HCT116 (cell line): ENCODE data around the gene WNK2. TPM values are rescaled to one million over a fixed set of nuclear protein-coding genes. Genes with fewer than 3 reads are reported as not detected.

Experiments
- ATAC-seq: fragments of 200-7000 bp; cut with Tn5 transposase; 2 replicates; pipeline ENCODE4 v1.9.1; 2020; ENCODE audit warnings: mild to moderate bottlenecking, moderate library complexity
- BruUV-seq: library from RNA; stranded (reverse); fragments of 400-500 nt; replicated peaks from 2 replicates; lab custom pipeline; 2021; lab: Mats Ljungman, UMichigan
- CTCF ChIA-PET: fragments of 300-600 bp; sonication (Branson Sonifier 250); formaldehyde crosslinking; loops from one replicate; lab custom pipeline; 2021; ENCODE audit warnings: antibody characterized with exemption; lab: Charles Lee
- POLR2A ChIA-PET: fragments of 300-600, 350-600 bp; sonication (Branson Sonifier 250); formaldehyde crosslinking; loops from one replicate; lab custom pipeline; 2021; ENCODE audit warnings: antibody characterized with exemption; lab: Charles Lee
- RAD21 ChIA-PET, 2 experiments: fragments of 300-600 bp; sonication (Branson Sonifier 250); formaldehyde crosslinking; loops; one replicate each; lab custom pipeline; 2023; ENCODE audit warnings: low total read pairs in 2 of 2; ENCODE audit not compliant: uncharacterized antibody in 2 of 2, unreplicated experiment in 2 of 2, low non-redundant PET in 1 of 2; lab: Charles Lee
- DNase-seq: peaks from one replicate; pipeline ENCODE4 v3.0.0-alpha.2; 2010; ENCODE audit warnings: low read depth, low spot score
- H2AFZ ChIP-seq: fragments of 200-600 bp; shearing (Covaris generic), sonication (generic); 2 replicates; pipeline ENCODE4 v1.6.1; 2017; ENCODE audit warnings: low read depth, mixed run types, mixed read lengths, antibody characterized with exemption, low read length; ENCODE audit not compliant: poor library complexity, severe bottlenecking
- H3K27ac ChIP-seq: 2 replicates; pipeline ENCODE4 v1.5.1; 2012; ENCODE audit warnings: low read depth, low read length
- H3K27me3 ChIP-seq: fragments of 200-600 bp; sonication (generic); 2 replicates; pipeline ENCODE4 v1.6.1; 2016; ENCODE audit warnings: mixed run types, low read length, mixed read lengths; ENCODE audit not compliant: insufficient read depth
- H3K36me3 ChIP-seq, 2 experiments: fragments of 200-500 bp in 1 of 2; fragments of 200-600 bp in 1 of 2; sonication (Bioruptor generic) in 1 of 2; sonication (generic) in 1 of 2; 2 replicates each; pipeline versions ENCODE4 v1.5.1 to v1.6.1; 2014 to 2016; ENCODE audit warnings: low read length in 2 of 2, inconsistent platforms in 1 of 2, mixed read lengths in 1 of 2, mixed run types in 1 of 2; ENCODE audit not compliant: insufficient read depth in 2 of 2, control insufficient read depth in 1 of 2
- H3K4me1 ChIP-seq, 2 experiments: fragments of 200-600 bp in 1 of 2; sonication (generic) in 1 of 2; 2 replicates each; pipeline versions ENCODE4 v1.5.1 to v1.6.1; 2012 to 2017; ENCODE audit warnings: low read length in 2 of 2, inconsistent platforms in 1 of 2, mild to moderate bottlenecking in 1 of 2, mixed read lengths in 1 of 2, mixed run types in 1 of 2, moderate library complexity in 1 of 2; ENCODE audit not compliant: insufficient read depth in 2 of 2, control insufficient read depth in 1 of 2
- H3K4me2 ChIP-seq: fragments of 200-600 bp; sonication (generic); 2 replicates; pipeline ENCODE4 v1.6.1; 2017; ENCODE audit warnings: mixed run types, low read length, mixed read lengths
- H3K4me3 ChIP-seq, 2 experiments: fragments of 200-600 bp in 1 of 2; sonication (generic) in 1 of 2; replicated peaks in 1 of 2; 2 replicates each; pipeline ENCODE4 v1.5.1; 2011 to 2016; ENCODE audit warnings: low read length in 2 of 2, control low read depth in 1 of 2, low read depth in 1 of 2, mild to moderate bottlenecking in 1 of 2, mixed read lengths in 1 of 2, mixed run types in 1 of 2
- H3K79me2 ChIP-seq: fragments of 200-600 bp; sonication (generic); 2 replicates; pipeline ENCODE4 v1.6.1; 2017; ENCODE audit warnings: mild to moderate bottlenecking, mixed run types, low read length, moderate library complexity, mixed read lengths; ENCODE audit not compliant: insufficient read depth
- H3K9ac ChIP-seq: fragments of 200-600 bp; sonication (generic); 2 replicates; pipeline ENCODE4 v1.6.1; 2016; ENCODE audit warnings: low read length, mixed read lengths
- H3K9me2 ChIP-seq: fragments of 200-600 bp; sonication (generic), shearing (Covaris generic); 2 replicates; pipeline ENCODE4 v1.6.1; 2017; ENCODE audit warnings: mixed run types, mild to moderate bottlenecking, moderate library complexity; ENCODE audit not compliant: insufficient read depth
- H3K9me3 ChIP-seq, 2 experiments: fragments of 200-500 bp in 1 of 2; fragments of 200-600 bp in 1 of 2; sonication (Bioruptor generic) in 1 of 2; sonication (generic) in 1 of 2; 2 replicates each; pipeline ENCODE4 v1.6.1; 2014 to 2017; ENCODE audit warnings: low read length in 2 of 2, mixed read lengths in 2 of 2, inconsistent platforms in 1 of 2, low read depth in 1 of 2, mild to moderate bottlenecking in 1 of 2, mixed run types in 1 of 2, moderate library complexity in 1 of 2; ENCODE audit not compliant: control insufficient read depth in 1 of 2, insufficient read depth in 1 of 2
- H4K20me1 ChIP-seq: fragments of 200-600 bp; sonication (generic), shearing (Covaris generic); 2 replicates; pipeline ENCODE4 v1.6.1; 2017; ENCODE audit warnings: mixed run types, mild to moderate bottlenecking, moderate library complexity; ENCODE audit not compliant: insufficient read depth
- CEBPB ChIP-seq: IDR thresholded peaks from 2 replicates; pipeline ENCODE4 v1.6.1; 2012; ENCODE audit warnings: low read depth
- EZH2 ChIP-seq: fragments of 200-600 bp; sonication (generic); IDR thresholded peaks from 2 replicates; pipeline ENCODE4 v1.6.1; 2017; ENCODE audit warnings: antibody characterized with exemption, mixed run types
- EZH2phosphoT487 ChIP-seq: fragments of 200-600 bp; IDR thresholded peaks from 2 replicates; pipeline ENCODE4 v1.6.1; 2018; ENCODE audit warnings: antibody characterized with exemption, borderline replicate concordance
- FOSL1 ChIP-seq: IDR thresholded peaks from 2 replicates; pipeline ENCODE4 v1.6.1; 2012; ENCODE audit warnings: low read depth
- JUND ChIP-seq: IDR thresholded peaks from 2 replicates; pipeline ENCODE4 v1.6.1; 2012
- POLR2AphosphoS5 ChIP-seq: IDR thresholded peaks from 2 replicates; pipeline ENCODE4 v1.6.1; 2011; ENCODE audit warnings: mild to moderate bottlenecking, low read depth, low read length, moderate library complexity
- SP1 ChIP-seq: IDR thresholded peaks from 2 replicates; pipeline ENCODE4 v1.6.1; 2012; ENCODE audit warnings: low read depth
- SRF ChIP-seq: IDR thresholded peaks from 2 replicates; pipeline ENCODE4 v1.6.1; 2012; ENCODE audit warnings: low read depth
- YY1 ChIP-seq: IDR thresholded peaks from 2 replicates; pipeline ENCODE4 v1.6.1; 2011; ENCODE audit warnings: low read length, low read depth, moderate library complexity, mild to moderate bottlenecking; ENCODE audit not compliant: insufficient replicate concordance; ENCODE audit errors: extremely low read depth
- ZFX ChIP-seq: fragments of 450-650 bp; IDR thresholded peaks from 2 replicates; pipeline ENCODE4 v1.6.1; 2017
- ZNF274 ChIP-seq: fragments of 200-500 bp; sonication (Bioruptor generic); IDR thresholded peaks from 2 replicates; pipeline ENCODE4 v1.6.1; 2014; ENCODE audit warnings: mild to moderate bottlenecking, low read depth, low read length, inconsistent platforms
- intact Hi-C: fragments of 100-400 bp; cut with micrococcal nuclease; formaldehyde crosslinking; loops from 2 replicates; pipeline ENCODE4 v1.10.0; 2022
- total RNA-seq: library from RNA; stranded (reverse); gene quantifications from one replicate; pipeline ENCODE4 v1.2.1, GENCODE V29; 2021; ENCODE audit not compliant: unreplicated experiment
- TF ChIP-seq, protein P1 (sequence below): IDR thresholded peaks from 2 replicates; pipeline ENCODE4 v1.6.1; 2011; ENCODE audit warnings: mild to moderate bottlenecking, low read length, moderate library complexity; ENCODE audit not compliant: insufficient replicate concordance; ENCODE audit errors: extremely low read depth

WNK2 gene
- total RNA-seq, 1 experiment from 2014 or later, result 24.4 TPM

DNA sequence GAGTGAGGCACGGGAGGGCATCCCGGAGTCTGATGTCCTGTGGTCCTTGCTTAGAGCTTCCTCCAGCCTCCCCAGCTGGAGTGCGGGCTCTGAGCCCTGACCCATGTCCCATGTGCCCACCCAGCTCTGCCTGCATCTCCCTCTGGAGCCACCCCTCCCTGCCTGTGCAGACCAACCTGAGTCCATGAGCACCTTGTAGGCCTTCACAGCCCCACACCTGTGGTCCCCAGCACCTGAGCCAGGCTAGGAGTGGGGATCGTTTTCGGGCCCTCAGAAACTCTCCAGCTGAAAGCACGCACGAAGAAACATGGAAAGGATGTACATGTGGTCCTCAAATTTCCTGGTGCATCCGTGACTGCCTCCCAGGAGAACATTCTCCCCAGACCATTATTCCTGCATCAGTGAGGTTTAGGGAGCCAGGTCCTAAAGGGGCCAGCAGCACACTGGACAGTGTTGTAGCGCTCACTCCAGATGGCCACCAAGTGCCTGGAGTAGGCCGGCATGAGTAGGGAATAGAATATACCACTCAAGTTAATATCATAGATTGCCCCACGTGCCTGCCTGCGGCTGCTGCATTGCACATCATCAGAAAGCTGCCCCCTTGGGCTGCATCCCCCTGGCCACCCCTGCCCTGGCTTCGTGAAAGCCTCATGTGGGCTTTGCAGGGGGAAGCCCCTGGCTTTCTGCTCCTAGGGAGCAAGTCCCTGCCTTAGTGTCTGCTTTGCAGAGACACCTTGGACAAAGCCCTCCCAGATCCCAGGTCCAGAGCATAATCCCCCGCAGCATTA lies 80.6 kb downstream of the WNK2 start:
- Histone ChIP-seq H3K4me3 (no peak overlapping the region), H3K9ac (no peak overlapping the region), H2AFZ (no peak overlapping the region), H3K9me3 (no peaks in the 10 kb centered on the region), H3K27ac (no peak overlapping the region), H3K79me2 (no peaks in the 10 kb centered on the region), H3K4me2 (no peak overlapping the region), H3K4me1 (no peaks in the 10 kb centered on the region), H4K20me1 (no peaks in the 10 kb centered on the region), H3K36me3 (peaks cover 0 to 2% of the 10 kb centered on the region in 2 experiments; a peak in 2 of 4 replicates), H3K27me3 (no peaks in the 10 kb centered on the region), H3K9me2 (no peaks in the 10 kb centered on the region)
- ATAC-seq (no peak), DNase-seq (no peak)
- no peak for TF ChIP-seq EZH2
- TF ChIP-seq CEBPB, result no peak
- TF ChIP-seq ZNF274, result no peak
- no peak for TF ChIP-seq SP1
- TF ChIP-seq ZFX, result no peak
- TF ChIP-seq POLR2AphosphoS5, result no peak
- TF ChIP-seq, protein P1, sequence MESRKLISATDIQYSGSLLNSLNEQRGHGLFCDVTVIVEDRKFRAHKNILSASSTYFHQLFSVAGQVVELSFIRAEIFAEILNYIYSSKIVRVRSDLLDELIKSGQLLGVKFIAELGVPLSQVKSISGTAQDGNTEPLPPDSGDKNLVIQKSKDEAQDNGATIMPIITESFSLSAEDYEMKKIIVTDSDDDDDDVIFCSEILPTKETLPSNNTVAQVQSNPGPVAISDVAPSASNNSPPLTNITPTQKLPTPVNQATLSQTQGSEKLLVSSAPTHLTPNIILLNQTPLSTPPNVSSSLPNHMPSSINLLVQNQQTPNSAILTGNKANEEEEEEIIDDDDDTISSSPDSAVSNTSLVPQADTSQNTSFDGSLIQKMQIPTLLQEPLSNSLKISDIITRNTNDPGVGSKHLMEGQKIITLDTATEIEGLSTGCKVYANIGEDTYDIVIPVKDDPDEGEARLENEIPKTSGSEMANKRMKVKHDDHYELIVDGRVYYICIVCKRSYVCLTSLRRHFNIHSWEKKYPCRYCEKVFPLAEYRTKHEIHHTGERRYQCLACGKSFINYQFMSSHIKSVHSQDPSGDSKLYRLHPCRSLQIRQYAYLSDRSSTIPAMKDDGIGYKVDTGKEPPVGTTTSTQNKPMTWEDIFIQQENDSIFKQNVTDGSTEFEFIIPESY, result no peak
- TF ChIP-seq YY1, result no peak
- no peak for TF ChIP-seq SRF
- TF ChIP-seq EZH2phosphoT487, result no peak
- no peak for TF ChIP-seq FOSL1
- TF ChIP-seq JUND, result no peak
- intact Hi-C loops, result no loop called here
- ChIA-PET RAD21 (no interaction called here), POLR2A (no interaction called here), CTCF (no interaction called here)
- BruUV-seq, result no TSS peak
